ENCODE data around the gene FCHO2.
"Not testable (repeated sequence)": the region's sequence is repeated elsewhere in the genome, so short reads cannot be mapped to it uniquely, and the experiment has no call there.

Gene FCHO2

DNA sequence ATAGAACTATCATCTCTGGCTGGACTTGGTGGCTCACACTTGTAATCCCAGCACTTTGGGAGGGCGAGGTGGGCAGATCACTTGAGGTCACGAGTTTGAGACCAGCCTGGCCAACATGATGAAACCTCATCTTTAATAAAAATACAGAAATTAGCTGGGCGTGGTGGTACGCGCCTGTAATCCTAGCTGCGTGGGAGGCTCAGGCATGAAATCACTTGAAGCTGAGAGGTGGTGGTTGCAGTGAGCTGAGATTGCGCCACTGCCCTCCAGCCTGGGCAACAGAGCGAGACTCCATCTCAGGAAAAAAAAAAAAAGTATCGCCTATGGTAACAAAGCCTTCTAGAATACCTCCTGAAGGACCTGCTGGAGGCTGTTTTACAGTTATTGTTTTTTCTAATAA, 55.8 kb downstream of the FCHO2 start:
- not testable (repeated sequence) for H3K9me3 ChIP-seq (ENCODE audit: control insufficient read depth in 1 of 2, low read length in 2 of 2); H3K4me3 ChIP-seq (ENCODE audit: low read depth in 1 of 2, low read length in 2 of 2); H3K27me3 ChIP-seq (ENCODE audit: low read depth, low read length); H3K36me3 ChIP-seq (ENCODE audit: control insufficient read depth in 1 of 2, insufficient read depth in 2 of 2, low read length in 2 of 2); H3K27ac ChIP-seq (ENCODE audit: low read length); H3K4me1 ChIP-seq (ENCODE audit: control insufficient read depth in 1 of 2, insufficient read depth in 2 of 2, low read length in 2 of 2)

DNA sequence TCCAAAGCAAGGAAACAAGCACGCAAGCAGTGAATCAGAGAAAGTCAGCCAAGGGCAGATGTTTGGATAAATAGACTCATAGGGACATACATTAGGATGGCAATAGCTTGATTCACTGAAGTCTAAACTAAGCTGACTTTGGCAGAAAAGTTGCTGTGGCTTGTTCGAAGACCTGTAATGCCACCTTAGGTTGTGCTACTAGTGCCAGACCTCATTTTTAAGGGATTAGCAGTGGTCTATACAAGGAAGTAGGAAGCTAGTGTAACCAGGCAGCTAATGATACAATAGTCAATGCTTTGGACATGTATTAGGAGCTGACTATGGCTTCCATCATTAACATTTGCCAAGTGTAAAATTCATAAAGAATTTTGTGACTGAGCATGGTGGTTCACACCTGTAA, 63.1 kb downstream of the FCHO2 start:
- Histone ChIP-seq H3K4me1 (ENCODE audit: control insufficient read depth in 1 of 2, insufficient read depth in 2 of 2, low read length in 2 of 2) (no peaks in the 10 kb centered on the region), H3K27ac (ENCODE audit: low read length) (no peak overlapping the region), H3K27me3 (ENCODE audit: low read depth, low read length) (no peaks in the 10 kb centered on the region), H3K4me3 (ENCODE audit: low read depth in 1 of 2, low read length in 2 of 2) (no peak overlapping the region), H3K9me3 (ENCODE audit: control insufficient read depth in 1 of 2, low read length in 2 of 2) (no peaks in the 10 kb centered on the region), H3K36me3 (ENCODE audit: control insufficient read depth in 1 of 2, insufficient read depth in 2 of 2, low read length in 2 of 2) (peaks cover 15 to 17% of the 10 kb centered on the region in 2 donors)

DNA sequence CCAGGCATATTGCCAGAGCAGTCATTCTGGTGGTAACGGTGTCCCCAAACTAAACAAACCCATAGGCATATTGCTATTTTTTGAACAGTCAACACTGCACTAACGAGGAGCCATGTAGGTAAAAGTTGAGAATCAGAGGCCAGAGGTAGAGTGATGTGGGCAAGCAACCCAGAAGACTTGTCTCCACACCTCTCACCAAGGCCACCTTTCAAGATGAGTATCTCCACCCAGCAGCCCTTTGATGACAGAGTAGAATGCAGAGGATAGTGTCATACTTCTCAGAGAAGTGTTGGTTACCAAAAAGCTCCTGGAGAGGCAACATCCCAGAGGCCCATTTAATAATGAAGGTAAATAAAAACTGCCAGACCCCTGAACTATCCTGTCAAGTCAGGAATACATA, 63.9 kb downstream of the FCHO2 start:
- Histone ChIP-seq H3K9me3 (ENCODE audit: control insufficient read depth in 1 of 2, low read length in 2 of 2) (no peaks in the 10 kb centered on the region), H3K36me3 (ENCODE audit: control insufficient read depth in 1 of 2, insufficient read depth in 2 of 2, low read length in 2 of 2) (peaks cover 15 to 17% of the 10 kb centered on the region in 2 donors)

DNA sequence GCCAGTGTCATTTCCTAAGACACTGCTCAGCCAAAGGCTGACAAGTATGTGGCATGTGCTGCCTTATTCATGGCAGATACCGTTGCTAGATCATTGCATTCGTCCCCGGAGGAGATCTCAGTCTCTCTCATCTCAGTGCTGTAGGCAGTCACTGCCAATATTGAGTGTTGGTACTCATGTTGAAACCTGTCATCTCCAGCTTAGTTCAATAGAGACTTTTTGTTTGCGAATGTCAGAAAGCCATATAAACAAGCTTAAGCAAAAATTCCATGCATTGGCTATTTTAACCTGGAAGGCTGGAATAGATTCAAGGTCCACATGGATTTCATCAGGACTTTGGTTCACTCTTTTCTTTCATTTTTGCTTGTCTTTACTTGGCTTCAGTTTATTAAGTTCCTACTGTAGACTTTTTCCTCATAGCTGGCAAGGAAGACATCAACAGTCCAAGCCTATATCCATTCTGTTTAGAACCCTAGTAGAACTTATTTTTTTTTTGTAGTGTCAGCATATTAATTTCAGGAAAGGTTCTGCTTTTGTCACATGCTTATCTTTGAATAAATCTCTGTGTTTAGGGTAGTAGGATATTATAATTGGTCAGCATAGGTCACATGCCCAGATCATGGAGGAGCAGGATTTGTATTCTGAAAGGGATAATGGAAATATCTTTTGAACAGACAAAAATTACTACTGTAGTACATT, 66.8 kb downstream of the FCHO2 start:
- Histone ChIP-seq H3K27me3 (ENCODE audit: low read depth, low read length) (no peaks in the 10 kb centered on the region), H3K9me3 (ENCODE audit: control insufficient read depth in 1 of 2, low read length in 2 of 2) (no peaks in the 10 kb centered on the region), H3K4me3 (ENCODE audit: low read depth in 1 of 2, low read length in 2 of 2) (no peak overlapping the region), H3K4me1 (ENCODE audit: control insufficient read depth in 1 of 2, insufficient read depth in 2 of 2, low read length in 2 of 2) (no peaks in the 10 kb centered on the region), H3K36me3 (ENCODE audit: control insufficient read depth in 1 of 2, insufficient read depth in 2 of 2, low read length in 2 of 2) (peaks cover 21 to 29% of the 10 kb centered on the region in 2 donors), H3K27ac (ENCODE audit: low read length) (no peak overlapping the region)

More for the DNA sequence above, 63.9 kb downstream of the FCHO2 start:
- Histone ChIP-seq H3K27me3 (ENCODE audit: low read depth, low read length) (no peaks in the 10 kb centered on the region), H3K4me3 (ENCODE audit: low read depth in 1 of 2, low read length in 2 of 2) (no peak overlapping the region), H3K4me1 (ENCODE audit: control insufficient read depth in 1 of 2, insufficient read depth in 2 of 2, low read length in 2 of 2) (no peaks in the 10 kb centered on the region), H3K27ac (ENCODE audit: low read length) (no peak overlapping the region)

DNA sequence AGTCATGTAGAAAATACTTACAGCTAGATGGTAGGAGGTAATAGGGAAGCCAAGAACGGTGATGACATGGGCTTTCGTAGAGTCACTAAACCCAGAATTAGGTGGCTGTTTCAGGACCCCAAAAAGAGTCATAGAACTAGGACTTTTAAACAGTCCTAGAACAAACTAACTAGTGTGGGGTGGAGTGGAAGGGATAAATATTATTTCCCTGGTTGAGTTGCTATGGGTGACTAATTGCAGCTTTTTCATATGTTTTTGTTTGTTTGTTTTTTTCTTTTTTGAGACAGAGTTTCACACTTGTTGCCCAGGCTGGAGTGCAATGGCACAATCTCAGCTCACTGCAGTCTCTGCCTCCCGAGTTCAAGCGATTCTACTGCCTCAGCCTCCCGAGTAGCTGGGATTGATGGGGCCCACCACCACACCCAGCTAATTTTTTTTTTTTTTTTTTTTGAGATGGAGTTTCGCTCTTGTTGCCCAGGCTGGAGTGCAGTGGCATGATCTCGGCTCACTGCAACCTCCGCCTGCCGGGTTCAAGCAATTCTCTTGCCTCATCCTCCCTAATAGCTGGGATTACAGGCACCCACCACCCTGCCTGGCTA, 69.2 kb downstream of the FCHO2 start:
- not testable (repeated sequence) for H3K9me3 ChIP-seq (ENCODE audit: control insufficient read depth in 1 of 2, low read length in 2 of 2); H3K4me3 ChIP-seq (ENCODE audit: low read depth in 1 of 2, low read length in 2 of 2); H3K4me1 ChIP-seq (ENCODE audit: control insufficient read depth in 1 of 2, insufficient read depth in 2 of 2, low read length in 2 of 2); H3K27me3 ChIP-seq (ENCODE audit: low read depth, low read length); H3K27ac ChIP-seq (ENCODE audit: low read length)
- H3K36me3 ChIP-seq (ENCODE audit: control insufficient read depth in 1 of 2, insufficient read depth in 2 of 2, low read length in 2 of 2): peaks cover 6 to 24% of the 10 kb centered on the region in 2 donors

DNA sequence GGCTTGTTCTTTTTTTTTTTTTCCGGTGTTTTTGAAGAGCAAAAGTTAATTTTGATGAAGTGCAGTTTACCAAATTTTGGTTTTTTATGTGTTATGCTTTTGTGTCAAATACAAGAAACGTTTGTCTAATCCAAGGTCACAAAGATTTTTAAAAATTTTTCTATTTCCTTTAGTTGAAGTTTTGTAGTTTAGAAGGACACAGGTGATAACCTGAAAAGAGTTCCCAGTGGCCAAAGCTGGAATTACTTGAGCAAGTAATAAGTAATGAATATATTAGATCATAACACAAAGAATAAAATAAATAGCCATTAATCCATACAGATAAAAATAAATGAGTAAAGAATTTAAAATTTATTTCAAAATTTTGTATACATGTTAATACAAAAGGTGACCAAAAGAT, 71.5 kb downstream of the FCHO2 start:
- Histone ChIP-seq H3K4me1 (ENCODE audit: control insufficient read depth in 1 of 2, insufficient read depth in 2 of 2, low read length in 2 of 2) (no peaks in the 10 kb centered on the region), H3K4me3 (ENCODE audit: low read depth in 1 of 2, low read length in 2 of 2) (no peak overlapping the region), H3K27me3 (ENCODE audit: low read depth, low read length) (no peaks in the 10 kb centered on the region), H3K27ac (ENCODE audit: low read length) (no peak overlapping the region), H3K36me3 (ENCODE audit: control insufficient read depth in 1 of 2, insufficient read depth in 2 of 2, low read length in 2 of 2) (peaks cover 6 to 12% of the 10 kb centered on the region in 2 donors), H3K9me3 (ENCODE audit: control insufficient read depth in 1 of 2, low read length in 2 of 2) (no peaks in the 10 kb centered on the region)

- Histone ChIP-seq H3K27me3 (ENCODE audit: low read depth, low read length) (no peaks in the 10 kb centered on the region), H3K4me3 (ENCODE audit: low read depth in 1 of 2, low read length in 2 of 2) (no peak overlapping the region), H3K36me3 (ENCODE audit: control insufficient read depth in 1 of 2, insufficient read depth in 2 of 2, low read length in 2 of 2) (peaks cover 6 to 12% of the 10 kb centered on the region in 2 donors), H3K9me3 (ENCODE audit: control insufficient read depth in 1 of 2, low read length in 2 of 2) (no peaks in the 10 kb centered on the region), H3K27ac (ENCODE audit: low read length) (no peak overlapping the region), H3K4me1 (ENCODE audit: control insufficient read depth in 1 of 2, insufficient read depth in 2 of 2, low read length in 2 of 2) (no peaks in the 10 kb centered on the region)
Measured at GRCh38 chr5:73027816-73028215, 72.0 kb downstream of the FCHO2 start.

- H3K27me3 ChIP-seq (ENCODE audit: low read depth, low read length): no peaks in the 10 kb centered on the region
- H3K36me3 ChIP-seq (ENCODE audit: control insufficient read depth in 1 of 2, insufficient read depth in 2 of 2, low read length in 2 of 2): peaks cover 6 to 12% of the 10 kb centered on the region in 2 donors
- H3K9me3 ChIP-seq (ENCODE audit: control insufficient read depth in 1 of 2, low read length in 2 of 2): no peaks in the 10 kb centered on the region
- H3K4me3 ChIP-seq (ENCODE audit: low read depth in 1 of 2, low read length in 2 of 2): no peak overlapping the region
- no peaks in the 10 kb centered on the region for H3K4me1 ChIP-seq (ENCODE audit: control insufficient read depth in 1 of 2, insufficient read depth in 2 of 2, low read length in 2 of 2)
- no peak overlapping the region for H3K27ac ChIP-seq (ENCODE audit: low read length)
Measured at GRCh38 chr5:73028991-73029595, 73.3 kb downstream of the FCHO2 start.

GRCh38 chr5:73030531-73030930, 74.7 kb downstream of the FCHO2 start:
- Histone ChIP-seq H3K36me3 (ENCODE audit: control insufficient read depth in 1 of 2, insufficient read depth in 2 of 2, low read length in 2 of 2) (peaks cover 5 to 16% of the 10 kb centered on the region in 2 donors), H3K4me3 (ENCODE audit: low read depth in 1 of 2, low read length in 2 of 2) (no peak overlapping the region), H3K27me3 (ENCODE audit: low read depth, low read length) (no peaks in the 10 kb centered on the region), H3K4me1 (ENCODE audit: control insufficient read depth in 1 of 2, insufficient read depth in 2 of 2, low read length in 2 of 2) (no peaks in the 10 kb centered on the region), H3K27ac (ENCODE audit: low read length) (no peak overlapping the region), H3K9me3 (ENCODE audit: control insufficient read depth in 1 of 2, low read length in 2 of 2) (no peaks in the 10 kb centered on the region)

DNA sequence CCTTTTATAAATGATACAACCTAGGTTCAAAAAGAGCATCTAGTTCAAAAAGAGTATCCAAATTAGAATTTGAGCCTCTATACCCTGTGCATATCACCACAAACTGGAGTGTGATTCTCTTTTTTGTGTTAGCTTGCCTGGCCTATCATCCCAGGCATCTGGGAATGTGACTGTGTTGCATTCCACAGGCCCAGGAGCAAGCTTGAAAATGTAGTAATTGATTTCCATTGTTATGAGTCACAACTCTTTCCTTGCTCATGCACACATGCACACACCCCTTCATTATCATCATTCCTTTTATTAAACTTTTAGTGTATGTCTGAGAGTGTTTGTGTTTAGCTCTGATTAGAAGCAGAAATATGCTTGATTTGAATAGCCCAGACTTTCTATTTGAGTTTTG, 75.2 kb downstream of the FCHO2 start:
- H3K4me3 ChIP-seq (ENCODE audit: low read depth in 1 of 2, low read length in 2 of 2): no peak overlapping the region
- H3K4me1 ChIP-seq (ENCODE audit: control insufficient read depth in 1 of 2, insufficient read depth in 2 of 2, low read length in 2 of 2): no peaks in the 10 kb centered on the region
- no peak overlapping the region for H3K27ac ChIP-seq (ENCODE audit: low read length)
- H3K36me3 ChIP-seq (ENCODE audit: control insufficient read depth in 1 of 2, insufficient read depth in 2 of 2, low read length in 2 of 2): peaks cover under 1 to 16% of the 10 kb centered on the region in 2 donors
- no peaks in the 10 kb centered on the region for H3K9me3 ChIP-seq (ENCODE audit: control insufficient read depth in 1 of 2, low read length in 2 of 2)
- no peaks in the 10 kb centered on the region for H3K27me3 ChIP-seq (ENCODE audit: low read depth, low read length)

GRCh38 chr5:73031839-73032238, 76.0 kb downstream of the FCHO2 start:
- Histone ChIP-seq H3K36me3 (ENCODE audit: control insufficient read depth in 1 of 2, insufficient read depth in 2 of 2, low read length in 2 of 2) (peaks cover 0 to 11% of the 10 kb centered on the region in 2 donors), H3K4me3 (ENCODE audit: low read depth in 1 of 2, low read length in 2 of 2) (no peak overlapping the region), H3K27me3 (ENCODE audit: low read depth, low read length) (no peaks in the 10 kb centered on the region)

More at GRCh38 chr5:73031839-73032238, 76.0 kb downstream of the FCHO2 start:
- Histone ChIP-seq H3K4me1 (ENCODE audit: control insufficient read depth in 1 of 2, insufficient read depth in 2 of 2, low read length in 2 of 2) (no peaks in the 10 kb centered on the region), H3K27ac (ENCODE audit: low read length) (no peak overlapping the region), H3K9me3 (ENCODE audit: control insufficient read depth in 1 of 2, low read length in 2 of 2) (no peaks in the 10 kb centered on the region)

Data from muscle layer of duodenum (tissue), 2 donors.